Hepatic stellate cell (primary cell): Measurements from ENCODE around the gene GIT1.

Experiments used
- DNase-seq: peaks from one replicate; pipeline ENCODE4 v3.0.0; 2011; ENCODE audit warnings: low spot score

Gene GIT1

GRCh38 chr17:29616300-29617048, 27.0 kb upstream of the GIT1 start:
- no peak for DNase-seq

DNA sequence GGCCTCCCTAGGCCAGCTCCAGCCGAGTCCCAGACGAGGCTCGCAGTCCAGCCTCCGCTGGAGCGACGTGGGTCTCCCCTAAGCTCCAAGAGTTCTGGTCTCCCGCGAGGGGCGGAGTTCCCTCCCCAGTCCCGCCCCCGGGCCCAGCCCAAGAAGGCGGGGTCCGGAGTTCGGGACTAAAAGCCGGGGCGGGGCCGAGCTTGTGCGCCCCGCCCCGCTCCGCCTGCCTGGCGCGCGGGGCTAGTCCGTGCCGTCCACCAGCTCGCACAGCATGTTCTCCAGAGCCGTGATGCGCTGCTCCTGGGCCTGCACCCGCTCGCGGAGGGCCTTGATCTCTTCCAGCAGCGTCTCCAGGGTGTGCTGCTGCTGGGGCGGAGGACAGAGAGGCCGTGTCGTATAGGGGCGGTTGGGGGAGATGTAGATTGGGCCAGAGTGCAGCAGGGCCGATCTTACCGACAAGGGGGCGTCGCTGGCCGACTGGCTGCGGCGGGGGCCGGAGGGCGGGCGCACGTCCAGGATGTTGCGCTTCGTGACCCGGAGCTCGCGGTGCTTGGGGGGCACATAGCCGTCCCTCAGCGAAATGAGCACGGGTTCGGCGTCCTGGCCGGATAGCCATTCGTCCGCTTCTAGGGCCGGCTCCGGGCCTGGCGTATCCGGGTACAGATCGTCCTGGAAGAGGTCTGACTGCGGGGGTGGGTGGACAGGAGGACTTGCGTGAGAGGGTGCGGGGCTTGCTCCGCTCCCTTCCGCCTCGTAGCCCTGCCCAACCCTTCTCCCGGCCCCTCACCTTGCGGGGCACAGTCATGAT, 26.2 kb upstream of the GIT1 start:
- DNase-seq: peak; percentile 89

GRCh38 chr17:29615048-29615385, 25.6 kb upstream of the GIT1 start:
- no peak for DNase-seq

- DNase-seq: no peak
Measured at GRCh38 chr17:29614349-29615047, 25.1 kb upstream of the GIT1 start.

DNA sequence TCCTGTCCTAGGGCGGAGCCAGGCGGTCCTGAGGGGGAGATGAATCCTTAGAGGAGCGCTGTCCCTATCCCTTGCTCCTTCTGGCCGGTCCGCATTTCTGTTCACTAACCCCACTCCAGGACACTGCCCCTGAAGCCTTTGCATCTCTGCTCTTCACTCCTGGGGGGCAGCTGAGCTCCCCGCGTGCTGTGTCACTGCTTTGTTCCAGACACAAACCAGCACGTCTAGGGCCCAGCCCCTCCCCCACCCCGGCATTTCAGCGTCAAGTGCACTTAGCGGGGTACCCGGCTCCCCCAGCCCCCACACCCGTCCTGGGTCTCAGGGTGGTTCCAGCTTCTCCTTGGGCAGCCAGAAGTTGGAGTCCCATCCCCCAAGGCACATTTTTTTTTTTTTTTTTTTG, 24.4 kb upstream of the GIT1 start:
- no peak for DNase-seq

DNA sequence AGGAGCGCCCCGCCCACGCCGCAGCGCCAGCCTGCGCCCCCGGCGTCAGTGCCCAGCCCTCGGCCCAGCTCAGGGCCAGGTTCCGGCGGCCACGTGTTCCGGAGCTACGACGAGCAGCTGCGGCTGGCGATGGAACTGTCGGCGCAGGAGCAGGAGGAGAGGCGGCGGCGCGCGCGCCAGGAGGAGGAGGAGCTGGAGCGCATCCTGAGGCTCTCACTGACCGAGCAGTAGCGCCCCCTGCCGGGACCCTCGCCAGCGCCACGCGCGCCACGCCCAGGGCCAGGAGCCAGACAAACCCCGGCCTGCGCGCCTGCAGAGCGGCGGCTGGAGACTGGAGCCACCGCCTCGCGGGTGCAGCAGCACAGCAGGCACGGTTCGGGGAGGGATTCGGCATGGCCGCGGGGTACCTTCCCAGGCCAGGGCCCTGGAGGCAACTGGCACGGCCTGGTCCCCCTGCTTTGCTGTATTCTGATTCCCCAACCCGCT, 23.9 kb upstream of the GIT1 start:
- DNase-seq: peak; percentile 88

- DNase-seq: no peak
Measured at GRCh38 chr17:29612404-29613280, 23.2 kb upstream of the GIT1 start.

GRCh38 chr17:29612094-29612403, 22.6 kb upstream of the GIT1 start:
- DNase-seq: no peak

DNA sequence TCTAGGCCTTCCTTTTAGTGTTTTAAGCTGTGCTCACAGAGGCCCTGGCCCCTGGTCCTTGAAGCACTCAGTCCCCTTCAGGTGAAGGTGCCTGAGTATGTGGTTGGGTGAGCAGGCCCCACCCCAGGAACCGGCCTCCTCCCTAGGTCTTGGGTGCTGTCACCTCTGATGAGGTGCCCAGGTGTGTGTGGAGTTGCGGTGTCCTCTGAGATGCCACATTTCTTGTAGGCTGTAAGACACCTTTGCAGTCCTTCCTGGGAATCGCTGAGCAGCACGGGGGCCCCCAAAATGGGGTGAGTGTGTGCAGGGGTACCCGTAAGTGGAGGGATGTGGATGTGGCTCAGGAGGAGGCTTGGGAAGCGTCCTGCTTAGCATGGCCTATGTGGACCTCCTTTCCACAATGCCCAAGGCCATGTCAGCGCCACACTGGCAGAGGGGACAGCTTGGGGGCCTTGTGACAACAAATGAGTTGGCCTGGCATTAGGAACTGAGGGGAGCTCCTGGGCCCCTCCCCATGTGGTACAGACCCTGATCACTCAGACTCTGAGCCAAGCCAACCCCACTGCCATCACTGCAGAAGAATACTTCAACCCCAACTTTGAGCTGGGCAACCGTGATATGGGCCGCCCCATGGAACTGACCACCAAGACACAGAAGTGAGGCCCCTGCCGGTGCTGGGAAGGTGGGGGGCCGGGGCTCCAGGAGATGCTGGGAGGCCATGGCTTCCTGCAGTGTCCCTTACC, 22.1 kb upstream of the GIT1 start:
- no peak for DNase-seq

DNA sequence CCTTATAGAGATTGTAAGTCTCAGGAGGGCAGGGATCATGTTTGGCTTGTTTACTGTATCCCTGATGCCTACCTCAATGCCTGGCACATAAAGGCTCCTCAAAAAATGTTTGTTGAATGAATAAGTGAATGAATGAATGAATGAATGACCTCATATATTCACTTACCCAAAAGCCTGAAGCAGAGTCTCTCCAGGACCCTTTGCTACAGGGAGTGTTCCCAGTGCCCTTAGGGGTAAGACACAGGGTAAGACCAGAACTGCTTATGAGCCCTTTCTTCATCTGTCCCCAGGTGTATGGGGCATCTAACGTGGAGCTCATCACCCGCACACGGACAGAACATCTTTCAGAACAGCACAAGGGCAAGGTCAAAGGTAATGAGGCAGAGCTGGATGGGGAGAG, 20.9 kb upstream of the GIT1 start:
- DNase-seq: no peak

- no peak for DNase-seq
Measured at GRCh38 chr17:29608986-29609385, 19.5 kb upstream of the GIT1 start.

GRCh38 chr17:29607557-29608195, 18.2 kb upstream of the GIT1 start:
- DNase-seq: no peak

DNA sequence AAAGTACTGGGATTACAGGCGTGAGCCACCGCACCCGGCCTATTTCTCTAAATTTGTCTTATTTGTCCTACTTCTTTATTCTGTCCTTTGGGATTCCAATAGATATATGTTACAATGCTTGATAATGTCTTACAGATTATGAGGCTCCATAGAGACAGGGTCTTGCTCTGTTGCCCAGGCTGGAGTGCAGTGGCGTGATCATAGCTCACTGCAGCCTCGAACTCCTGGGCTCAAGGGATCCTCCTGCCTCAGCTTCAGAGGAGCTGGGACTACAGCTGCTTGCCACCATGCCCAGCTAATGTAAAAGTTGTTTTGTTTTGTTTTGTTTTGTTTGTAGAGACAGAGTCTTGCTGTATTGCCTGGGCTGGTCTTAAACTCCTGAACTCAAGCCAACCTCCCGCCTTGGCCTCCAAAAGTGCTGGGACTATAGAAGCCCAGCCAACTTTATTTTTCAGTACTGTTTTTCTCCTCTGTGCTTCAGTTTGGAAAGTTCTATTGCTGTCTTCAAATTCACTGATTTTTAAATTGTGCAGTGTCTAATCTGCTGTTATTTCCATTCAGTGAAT, 13.7 kb upstream of the GIT1 start:
- no peak for DNase-seq

DNA sequence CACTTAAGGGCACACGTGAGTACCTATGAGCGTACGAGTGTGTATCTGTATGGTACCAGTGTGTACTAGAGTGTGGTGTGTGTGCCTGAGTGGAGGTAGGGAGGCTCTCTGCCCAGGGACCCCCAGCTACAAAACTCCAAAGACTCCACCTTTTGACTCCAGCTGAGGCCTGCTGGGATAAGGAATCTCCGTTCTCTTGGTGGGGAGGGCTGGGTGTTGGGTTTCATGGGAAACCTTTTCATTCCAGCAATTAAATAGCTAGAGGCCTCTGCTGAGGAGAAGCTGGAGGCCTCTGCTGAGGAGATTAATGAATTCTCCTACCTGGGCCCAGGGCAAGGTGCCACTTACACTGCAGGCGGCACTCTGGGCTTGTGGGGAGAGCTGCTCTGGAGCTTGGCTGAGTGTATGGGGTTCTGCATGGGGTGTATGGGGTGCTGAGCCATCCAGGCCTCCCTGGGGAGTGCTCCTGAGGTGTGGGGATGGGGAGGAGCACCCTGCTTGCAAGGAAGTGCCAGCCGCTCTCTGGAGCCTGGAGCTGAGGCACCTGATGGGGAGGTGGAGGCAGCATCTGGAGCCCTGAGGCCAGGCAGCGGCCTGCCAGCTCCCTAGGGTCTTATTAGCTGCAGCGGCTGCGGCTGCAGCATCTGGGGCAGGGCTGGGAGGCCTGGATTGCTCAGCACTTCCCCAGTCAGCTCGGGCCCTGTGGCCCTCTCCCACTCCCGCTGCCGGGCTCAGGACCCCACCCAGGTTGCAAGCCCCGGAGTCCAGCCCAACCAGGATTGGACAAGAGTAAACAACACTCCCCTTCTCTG, 8.1 kb upstream of the GIT1 start:
- DNase-seq: no peak

DNA sequence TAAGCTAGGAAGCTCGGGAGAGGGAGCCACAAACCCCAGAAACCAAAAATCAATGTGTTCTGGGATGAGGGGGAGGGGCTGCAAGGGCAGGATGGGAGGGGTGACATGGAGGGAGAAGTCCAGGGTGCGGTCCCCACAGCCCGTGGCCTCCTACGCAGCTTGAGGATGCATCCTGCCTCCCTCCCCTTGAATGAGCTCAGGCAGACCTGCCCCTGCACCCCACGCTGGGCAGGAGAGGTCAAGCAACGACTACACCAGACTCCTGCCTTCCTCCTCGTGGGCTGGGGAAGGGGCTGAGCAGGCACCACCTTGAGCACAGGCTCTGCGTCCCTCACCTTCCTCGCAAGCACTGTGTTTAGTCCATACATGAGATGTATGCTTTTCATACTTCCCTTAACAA, 7.4 kb upstream of the GIT1 start:
- DNase-seq: no peak

DNA sequence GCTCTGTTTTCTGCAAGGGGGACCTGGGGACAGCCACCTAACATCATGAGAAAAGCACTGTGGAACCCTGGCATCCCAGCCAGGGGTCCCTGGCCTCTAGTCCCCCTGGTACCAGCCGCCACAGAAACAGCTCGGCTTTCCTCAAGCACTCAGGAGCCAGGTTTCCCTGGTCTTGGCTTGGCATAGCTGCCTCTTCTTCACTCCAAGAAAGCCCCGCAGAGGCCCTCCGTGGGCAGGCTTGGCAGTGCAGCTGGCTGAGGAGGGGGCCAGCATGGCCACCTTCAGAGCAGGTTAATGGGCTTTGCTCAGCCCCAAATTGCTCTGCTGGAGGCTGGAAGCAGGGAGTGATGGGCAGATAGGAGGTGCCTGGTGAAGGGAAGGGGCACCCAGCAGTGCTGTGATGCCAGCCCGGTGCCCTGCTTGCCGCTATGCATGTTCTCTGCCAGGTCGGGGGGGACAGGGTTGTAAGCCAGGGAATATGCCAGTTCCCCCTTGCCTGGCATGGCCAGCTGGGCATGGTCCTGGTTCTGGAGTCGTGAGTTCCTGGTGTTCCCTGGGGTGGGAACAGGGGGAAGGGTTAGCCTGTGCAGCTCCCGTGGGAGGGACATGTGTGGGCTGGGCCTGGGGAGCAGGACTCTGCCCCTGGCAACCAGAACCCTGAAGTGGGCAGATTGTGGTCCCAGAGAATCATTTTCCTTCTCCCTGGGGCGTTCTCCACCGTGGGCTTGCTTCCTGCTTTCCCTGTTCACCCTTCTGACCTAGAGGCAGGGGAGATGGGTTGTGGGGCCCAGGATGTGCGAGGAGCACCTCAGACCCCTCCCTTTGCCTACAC, 6.7 kb upstream of the GIT1 start:
- DNase-seq: no peak

DNA sequence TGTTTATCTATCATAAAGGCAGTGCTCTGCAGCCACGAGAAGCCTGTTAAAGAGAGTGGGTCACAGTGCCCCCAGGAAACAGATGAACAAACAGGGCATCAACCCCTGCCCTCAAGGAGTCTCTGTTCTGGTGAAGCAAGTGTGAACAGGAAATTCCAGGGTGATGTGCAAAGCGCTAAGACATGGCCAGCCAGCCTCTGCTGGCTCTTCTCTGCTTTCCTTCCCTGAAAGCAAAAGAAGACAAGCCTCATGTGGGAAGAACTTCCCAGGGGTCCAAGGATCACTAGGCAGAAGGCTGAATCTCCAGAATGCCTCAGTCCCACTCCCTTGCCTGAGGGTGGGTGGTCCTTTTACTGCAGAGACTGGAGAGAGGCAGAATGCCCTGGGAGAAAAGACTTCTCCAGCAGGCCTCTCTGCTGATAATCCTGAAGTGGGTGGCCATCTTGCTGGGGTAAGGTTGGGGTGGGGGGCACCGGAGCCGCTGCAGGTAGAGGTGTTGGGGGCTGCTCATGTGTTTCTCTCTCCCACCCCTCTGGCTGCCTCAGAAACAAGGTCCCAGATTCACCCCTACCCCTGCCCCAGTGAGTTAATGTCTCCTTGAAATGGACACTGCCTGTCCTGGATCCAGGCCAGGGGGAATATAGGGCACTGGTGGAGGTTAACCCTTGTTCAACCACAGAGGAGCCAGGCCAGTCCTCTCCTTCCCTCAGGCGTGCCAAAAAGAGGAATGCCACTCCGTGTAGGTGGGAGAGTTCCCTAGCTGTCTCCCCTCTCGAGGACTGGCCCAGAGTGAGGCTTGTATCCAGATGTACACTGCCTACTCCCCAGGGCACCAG, 5.9 kb upstream of the GIT1 start:
- DNase-seq: no peak
